WTC11 (cell line): ENCODE data around the gene TOM1L2. TPM values are rescaled to one million over a fixed set of nuclear protein-coding genes. Genes with fewer than 3 reads are reported as not detected.

Experiments used
- ATAC-seq: fragments of 200-7000 bp; cut with Tn5 transposase; 2 replicates; pipeline ENCODE4 v1.10.0; 2021; ENCODE audit warnings: mild to moderate bottlenecking, moderate library complexity
- CTCF ChIA-PET: fragments of 300-600 bp; sonication (Branson Sonifier 250); formaldehyde crosslinking; loops from one replicate; lab custom pipeline; 2021; ENCODE audit warnings: antibody characterized with exemption; lab: Charles Lee
- POLR2A ChIA-PET: fragments of 350-600 bp; sonication (Branson Sonifier 250); formaldehyde crosslinking; loops from one replicate; lab custom pipeline; 2021; ENCODE audit warnings: antibody characterized with exemption; lab: Charles Lee
- DNase-seq: peaks from one replicate; pipeline ENCODE4 v3.0.0; 2021; ENCODE audit warnings: low spot score
- H3K27ac Mint-ChIP-seq: 2 replicates; pipeline ENCODE4 v1.8.0; 2021; ENCODE audit warnings: mixed read lengths
- H3K27me3 Mint-ChIP-seq: 2 replicates; pipeline ENCODE4 v1.8.0; 2021; ENCODE audit warnings: low read depth, mild to moderate bottlenecking, moderate library complexity, mixed read lengths
- H3K36me3 Mint-ChIP-seq: 2 replicates; pipeline ENCODE4 v1.8.0; 2021; ENCODE audit warnings: mixed read lengths
- H3K4me1 Mint-ChIP-seq: 2 replicates; pipeline ENCODE4 v1.8.0; 2022; ENCODE audit warnings: mixed read lengths
- H3K4me3 Mint-ChIP-seq: 2 replicates; pipeline ENCODE4 v1.8.0; 2021; ENCODE audit warnings: mild to moderate bottlenecking, moderate library complexity, mixed read lengths
- H3K9me3 Mint-ChIP-seq: 2 replicates; pipeline ENCODE4 v1.8.0; 2021; ENCODE audit warnings: mixed read lengths
- CREB1 ChIP-seq: sonication (generic); formaldehyde crosslinking; IDR thresholded peaks from 2 replicates; pipeline ENCODE4 v1.8.0; 2023; ENCODE audit warnings: mild to moderate bottlenecking, missing genetic modification reagents
- MXD4 ChIP-seq: fragments of 250-450 bp; sonication (Bioruptor Pico); IDR thresholded peaks from 2 replicates; pipeline ENCODE4 v1.8.0; 2021; ENCODE audit warnings: mild to moderate bottlenecking, moderate library complexity, borderline replicate concordance
- NFE2L1 ChIP-seq: sonication (generic); formaldehyde crosslinking; IDR thresholded peaks from 2 replicates; pipeline ENCODE4 v1.8.1; 2023; ENCODE audit warnings: missing genetic modification reagents
- NR3C1 ChIP-seq: sonication (generic); formaldehyde crosslinking; conservative IDR thresholded peaks from 2 replicates; pipeline ENCODE4 v1.8.1; 2023; ENCODE audit warnings: low read depth, mild to moderate bottlenecking, missing genetic modification reagents
- RELA ChIP-seq: sonication (generic); formaldehyde crosslinking; IDR thresholded peaks from 2 replicates; pipeline ENCODE4 v1.8.1; 2022; ENCODE audit warnings: missing genetic modification reagents, mild to moderate bottlenecking, borderline replicate concordance
- ZNF232 ChIP-seq: sonication (generic); formaldehyde crosslinking; IDR thresholded peaks from 2 replicates; pipeline ENCODE4 v1.8.0; 2022; ENCODE audit warnings: mild to moderate bottlenecking, missing genetic modification reagents
- ZNF396 ChIP-seq: fragments of 250-450 bp; sonication (Bioruptor Pico); IDR thresholded peaks from 2 replicates; pipeline ENCODE4 v1.8.0; 2021; ENCODE audit warnings: mild to moderate bottlenecking, moderate library complexity, borderline replicate concordance
- ZNF416 ChIP-seq: fragments of 250-450 bp; sonication (Bioruptor Pico); IDR thresholded peaks from 2 replicates; pipeline ENCODE4 v1.9.0; 2021; ENCODE audit warnings: mild to moderate bottlenecking, inconsistent platforms
- total RNA-seq: library from RNA; stranded (reverse); gene quantifications from 3 replicates; pipeline ENCODE4 v1.2.3, GENCODE V29; 2021
- TF ChIP-seq, protein P1 (sequence below): fragments of 250-450 bp; sonication (Bioruptor Pico); IDR thresholded peaks from 2 replicates; pipeline ENCODE4 v2.1.2; 2022; ENCODE audit warnings: mild to moderate bottlenecking, moderate library complexity
- TF ChIP-seq, protein P2 (sequence below): sonication (generic); formaldehyde crosslinking; IDR thresholded peaks from 2 replicates; pipeline ENCODE4 v1.8.0; 2022; ENCODE audit warnings: mild to moderate bottlenecking, missing genetic modification reagents
- TF ChIP-seq, protein P3 (sequence below): fragments of 250-450 bp; sonication (Bioruptor Pico); IDR thresholded peaks from 2 replicates; pipeline ENCODE4 v1.9.0; 2021; ENCODE audit warnings: mild to moderate bottlenecking, borderline replicate concordance
- TF ChIP-seq, protein P4 (sequence below): sonication (generic); formaldehyde crosslinking; IDR thresholded peaks from 2 replicates; pipeline ENCODE4 v1.8.1; 2022; ENCODE audit warnings: low read depth, mild to moderate bottlenecking, moderate library complexity, missing genetic modification reagents, borderline replicate concordance
- TF ChIP-seq, protein P5 (sequence below): fragments of 200-600 bp; IDR thresholded peaks from 2 replicates; pipeline ENCODE4 v1.8.0; 2022; ENCODE audit warnings: antibody characterized with exemption
- TF ChIP-seq, protein P6 (sequence below): sonication (generic); formaldehyde crosslinking; conservative IDR thresholded peaks from 2 replicates; pipeline ENCODE4 v1.8.1; 2022; ENCODE audit warnings: mild to moderate bottlenecking, missing genetic modification reagents

TOM1L2 gene
- total RNA-seq, 1 experiment from 2014 or later = 6.4 TPM

DNA sequence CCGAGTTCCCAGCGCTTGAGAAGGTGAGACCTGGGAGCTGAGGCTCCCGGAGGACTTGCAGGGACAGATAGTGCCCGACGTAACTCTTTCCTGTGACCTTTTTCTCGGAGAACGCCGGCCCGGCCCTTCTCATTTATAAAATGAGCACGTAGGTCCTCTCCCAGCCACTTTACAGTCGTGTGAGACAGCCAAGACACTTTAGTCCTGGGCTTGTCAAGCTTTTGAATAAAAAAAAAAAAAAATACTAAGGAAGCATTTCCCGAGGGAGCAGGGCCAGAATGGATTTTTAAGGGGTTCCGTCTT is 703 bp upstream of the TOM1L2 start:
- Mint-ChIP-seq H3K4me3 (peak overlapping the region; percentile 91), H3K36me3 (no peaks in the 10 kb centered on the region), H3K27ac (no peak overlapping the region; the same call in 1 of the 2 replicates), H3K27me3 (no peaks in the 10 kb centered on the region; the same call in 1 of the 2 replicates), H3K4me1 (0 out of 2 replicates have a peak, but pooled peaks cover 6% of the 10 kb centered on the region), H3K9me3 (no peaks in the 10 kb centered on the region)
- no peak for DNase-seq
- POLR2A ChIA-PET = interaction anchor here (1.4 kb wide), 1 partner anchor 11 kb away, joined by 4 read pairs; no protein-coding TSS in a partner anchor
- ATAC-seq = no peak
- TF ChIP-seq, protein P1, sequence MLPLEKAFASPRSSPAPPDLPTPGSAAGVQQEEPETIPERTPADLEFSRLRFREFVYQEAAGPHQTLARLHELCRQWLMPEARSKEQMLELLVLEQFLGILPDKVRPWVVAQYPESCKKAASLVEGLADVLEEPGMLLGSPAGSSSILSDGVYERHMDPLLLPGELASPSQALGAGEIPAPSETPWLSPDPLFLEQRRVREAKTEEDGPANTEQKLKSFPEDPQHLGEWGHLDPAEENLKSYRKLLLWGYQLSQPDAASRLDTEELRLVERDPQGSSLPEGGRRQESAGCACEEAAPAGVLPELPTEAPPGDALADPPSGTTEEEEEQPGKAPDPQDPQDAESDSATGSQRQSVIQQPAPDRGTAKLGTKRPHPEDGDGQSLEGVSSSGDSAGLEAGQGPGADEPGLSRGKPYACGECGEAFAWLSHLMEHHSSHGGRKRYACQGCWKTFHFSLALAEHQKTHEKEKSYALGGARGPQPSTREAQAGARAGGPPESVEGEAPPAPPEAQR (CRISPR knock-in tag) = no peak
- TF ChIP-seq, protein P2, sequence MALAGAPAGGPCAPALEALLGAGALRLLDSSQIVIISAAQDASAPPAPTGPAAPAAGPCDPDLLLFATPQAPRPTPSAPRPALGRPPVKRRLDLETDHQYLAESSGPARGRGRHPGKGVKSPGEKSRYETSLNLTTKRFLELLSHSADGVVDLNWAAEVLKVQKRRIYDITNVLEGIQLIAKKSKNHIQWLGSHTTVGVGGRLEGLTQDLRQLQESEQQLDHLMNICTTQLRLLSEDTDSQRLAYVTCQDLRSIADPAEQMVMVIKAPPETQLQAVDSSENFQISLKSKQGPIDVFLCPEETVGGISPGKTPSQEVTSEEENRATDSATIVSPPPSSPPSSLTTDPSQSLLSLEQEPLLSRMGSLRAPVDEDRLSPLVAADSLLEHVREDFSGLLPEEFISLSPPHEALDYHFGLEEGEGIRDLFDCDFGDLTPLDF (CRISPR knock-in tag) = no peak
- TF ChIP-seq ZNF232 (CRISPR knock-in tag) (no peak), NFE2L1 (CRISPR knock-in tag) (no peak), RELA (no peak), MXD4 (no peak), NR3C1 (CRISPR knock-in tag) (no peak), CREB1 (CRISPR knock-in tag) (no peak), ZNF396 (CRISPR knock-in tag) (no peak), ZNF416 (CRISPR knock-in tag) (no peak)
- TF ChIP-seq, protein P3, sequence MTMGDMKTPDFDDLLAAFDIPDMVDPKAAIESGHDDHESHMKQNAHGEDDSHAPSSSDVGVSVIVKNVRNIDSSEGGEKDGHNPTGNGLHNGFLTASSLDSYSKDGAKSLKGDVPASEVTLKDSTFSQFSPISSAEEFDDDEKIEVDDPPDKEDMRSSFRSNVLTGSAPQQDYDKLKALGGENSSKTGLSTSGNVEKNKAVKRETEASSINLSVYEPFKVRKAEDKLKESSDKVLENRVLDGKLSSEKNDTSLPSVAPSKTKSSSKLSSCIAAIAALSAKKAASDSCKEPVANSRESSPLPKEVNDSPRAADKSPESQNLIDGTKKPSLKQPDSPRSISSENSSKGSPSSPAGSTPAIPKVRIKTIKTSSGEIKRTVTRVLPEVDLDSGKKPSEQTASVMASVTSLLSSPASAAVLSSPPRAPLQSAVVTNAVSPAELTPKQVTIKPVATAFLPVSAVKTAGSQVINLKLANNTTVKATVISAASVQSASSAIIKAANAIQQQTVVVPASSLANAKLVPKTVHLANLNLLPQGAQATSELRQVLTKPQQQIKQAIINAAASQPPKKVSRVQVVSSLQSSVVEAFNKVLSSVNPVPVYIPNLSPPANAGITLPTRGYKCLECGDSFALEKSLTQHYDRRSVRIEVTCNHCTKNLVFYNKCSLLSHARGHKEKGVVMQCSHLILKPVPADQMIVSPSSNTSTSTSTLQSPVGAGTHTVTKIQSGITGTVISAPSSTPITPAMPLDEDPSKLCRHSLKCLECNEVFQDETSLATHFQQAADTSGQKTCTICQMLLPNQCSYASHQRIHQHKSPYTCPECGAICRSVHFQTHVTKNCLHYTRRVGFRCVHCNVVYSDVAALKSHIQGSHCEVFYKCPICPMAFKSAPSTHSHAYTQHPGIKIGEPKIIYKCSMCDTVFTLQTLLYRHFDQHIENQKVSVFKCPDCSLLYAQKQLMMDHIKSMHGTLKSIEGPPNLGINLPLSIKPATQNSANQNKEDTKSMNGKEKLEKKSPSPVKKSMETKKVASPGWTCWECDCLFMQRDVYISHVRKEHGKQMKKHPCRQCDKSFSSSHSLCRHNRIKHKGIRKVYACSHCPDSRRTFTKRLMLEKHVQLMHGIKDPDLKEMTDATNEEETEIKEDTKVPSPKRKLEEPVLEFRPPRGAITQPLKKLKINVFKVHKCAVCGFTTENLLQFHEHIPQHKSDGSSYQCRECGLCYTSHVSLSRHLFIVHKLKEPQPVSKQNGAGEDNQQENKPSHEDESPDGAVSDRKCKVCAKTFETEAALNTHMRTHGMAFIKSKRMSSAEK (CRISPR knock-in tag) = no peak
- TF ChIP-seq, protein P4, sequence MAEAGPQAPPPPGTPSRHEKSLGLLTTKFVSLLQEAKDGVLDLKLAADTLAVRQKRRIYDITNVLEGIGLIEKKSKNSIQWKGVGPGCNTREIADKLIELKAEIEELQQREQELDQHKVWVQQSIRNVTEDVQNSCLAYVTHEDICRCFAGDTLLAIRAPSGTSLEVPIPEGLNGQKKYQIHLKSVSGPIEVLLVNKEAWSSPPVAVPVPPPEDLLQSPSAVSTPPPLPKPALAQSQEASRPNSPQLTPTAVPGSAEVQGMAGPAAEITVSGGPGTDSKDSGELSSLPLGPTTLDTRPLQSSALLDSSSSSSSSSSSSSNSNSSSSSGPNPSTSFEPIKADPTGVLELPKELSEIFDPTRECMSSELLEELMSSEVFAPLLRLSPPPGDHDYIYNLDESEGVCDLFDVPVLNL (CRISPR knock-in tag) = no peak
- TF ChIP-seq, protein P5, sequence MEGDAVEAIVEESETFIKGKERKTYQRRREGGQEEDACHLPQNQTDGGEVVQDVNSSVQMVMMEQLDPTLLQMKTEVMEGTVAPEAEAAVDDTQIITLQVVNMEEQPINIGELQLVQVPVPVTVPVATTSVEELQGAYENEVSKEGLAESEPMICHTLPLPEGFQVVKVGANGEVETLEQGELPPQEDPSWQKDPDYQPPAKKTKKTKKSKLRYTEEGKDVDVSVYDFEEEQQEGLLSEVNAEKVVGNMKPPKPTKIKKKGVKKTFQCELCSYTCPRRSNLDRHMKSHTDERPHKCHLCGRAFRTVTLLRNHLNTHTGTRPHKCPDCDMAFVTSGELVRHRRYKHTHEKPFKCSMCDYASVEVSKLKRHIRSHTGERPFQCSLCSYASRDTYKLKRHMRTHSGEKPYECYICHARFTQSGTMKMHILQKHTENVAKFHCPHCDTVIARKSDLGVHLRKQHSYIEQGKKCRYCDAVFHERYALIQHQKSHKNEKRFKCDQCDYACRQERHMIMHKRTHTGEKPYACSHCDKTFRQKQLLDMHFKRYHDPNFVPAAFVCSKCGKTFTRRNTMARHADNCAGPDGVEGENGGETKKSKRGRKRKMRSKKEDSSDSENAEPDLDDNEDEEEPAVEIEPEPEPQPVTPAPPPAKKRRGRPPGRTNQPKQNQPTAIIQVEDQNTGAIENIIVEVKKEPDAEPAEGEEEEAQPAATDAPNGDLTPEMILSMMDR = no peak
- TF ChIP-seq, protein P6, sequence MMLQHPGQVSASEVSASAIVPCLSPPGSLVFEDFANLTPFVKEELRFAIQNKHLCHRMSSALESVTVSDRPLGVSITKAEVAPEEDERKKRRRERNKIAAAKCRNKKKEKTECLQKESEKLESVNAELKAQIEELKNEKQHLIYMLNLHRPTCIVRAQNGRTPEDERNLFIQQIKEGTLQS (CRISPR knock-in tag) = no peak
- CTCF ChIA-PET = interaction anchor here (0.7 to 2.5 kb wide), 14 partner anchors 11 to 477 kb away, joined by 3 to 18 read pairs (median 5); partner anchors contain the start of gene RASD1
